Activated T-cell treated with anti-CD3 and anti-CD28 coated beads, Interleukin-2, amount 50 U/mL, for 72 hours (primary cell): ENCODE measurements around the gene LARGE1. TPM values are rescaled to one million over a fixed set of nuclear protein-coding genes. Genes with fewer than 3 reads are reported as not detected.

Experiments
- ATAC-seq, 2 donors: fragments of 150-1000 bp; cut with Tn5 transposase; replicated peaks in 1 of 2; 2 replicates each; pipeline ENCODE4 v1.10.0; 2021; ENCODE audit warnings: moderate library complexity in 2 of 2, mild to moderate bottlenecking in 1 of 2
- DNase-seq, 2 donors: peaks; one replicate each; pipeline ENCODE4 v3.0.0; 2021 to 2022; ENCODE audit warnings: mixed read lengths in 1 of 2
- H3K27ac Mint-ChIP-seq: one replicate; pipeline ENCODE4 v1.8.0; 2022; ENCODE audit warnings: mild to moderate bottlenecking, moderate library complexity, mixed read lengths
- H3K27me3 Mint-ChIP-seq: one replicate; pipeline ENCODE4 v1.8.0; 2022; ENCODE audit warnings: low read depth, mixed read lengths
- H3K36me3 Mint-ChIP-seq, 2 donors: one replicate each; pipeline ENCODE4 v1.8.0; 2022; ENCODE audit warnings: mixed read lengths in 2 of 2, mild to moderate bottlenecking in 1 of 2; ENCODE audit not compliant: insufficient read depth in 2 of 2
- H3K4me1 Mint-ChIP-seq: one replicate; pipeline ENCODE4 v1.8.0; 2022; ENCODE audit warnings: low read depth, mixed read lengths
- H3K4me3 Mint-ChIP-seq, 2 donors: one replicate each; pipeline ENCODE4 v1.8.0; 2022; ENCODE audit warnings: mild to moderate bottlenecking in 2 of 2, mixed read lengths in 2 of 2, moderate library complexity in 2 of 2
- H3K9me3 Mint-ChIP-seq, 2 donors: one replicate each; pipeline ENCODE4 v1.8.0; 2022; ENCODE audit warnings: mixed read lengths in 2 of 2
- total RNA-seq, 2 donors: library from RNA; stranded (reverse); gene quantifications; one replicate each; pipeline ENCODE4 v1.2.3, GENCODE V29; 2022

The LARGE1 gene
- total RNA-seq, 2 donors from 2014 or later = 0.82 to 3.6 TPM

- Mint-ChIP-seq H3K9me3 (peaks cover 0 to 1% of the 10 kb centered on the region in 2 donors), H3K36me3 (no peaks in the 10 kb centered on the region), H3K4me1 (no peaks in the 10 kb centered on the region), H3K4me3 (no peak overlapping the region), H3K27me3 (no peaks in the 10 kb centered on the region), H3K27ac (no peak overlapping the region)
- no peak for ATAC-seq
- no peak for DNase-seq
Measured at GRCh38 chr22:33427461-33427860, 492.8 kb downstream of the LARGE1 start.

GRCh38 chr22:33426451-33426850 lies 493.8 kb downstream of the LARGE1 start:
- no peaks in the 10 kb centered on the region for H3K4me1 Mint-ChIP-seq
- peaks cover 0 to 1% of the 10 kb centered on the region in 2 donors for H3K9me3 Mint-ChIP-seq
- no peak overlapping the region for H3K27ac Mint-ChIP-seq
- H3K36me3 Mint-ChIP-seq = no peaks in the 10 kb centered on the region
- no peaks in the 10 kb centered on the region for H3K27me3 Mint-ChIP-seq
- DNase-seq (no peak), ATAC-seq (no peak)
- no peak overlapping the region for H3K4me3 Mint-ChIP-seq

- Mint-ChIP-seq H3K9me3 (peaks cover 2 to 4% of the 10 kb centered on the region in 2 donors), H3K4me3 (no peak overlapping the region), H3K27me3 (no peaks in the 10 kb centered on the region), H3K36me3 (peaks cover 0 to 2% of the 10 kb centered on the region in 2 donors), H3K27ac (no peak overlapping the region), H3K4me1 (no peaks in the 10 kb centered on the region)
- ATAC-seq (no peak), DNase-seq (no peak)
Measured at GRCh38 chr22:33421859-33422258, 498.4 kb downstream of the LARGE1 start.

- peaks cover 2 to 7% of the 10 kb centered on the region in 2 donors for H3K9me3 Mint-ChIP-seq
- peaks cover 0 to 2% of the 10 kb centered on the region in 2 donors for H3K36me3 Mint-ChIP-seq
Measured at GRCh38 chr22:33418484-33418883, 501.8 kb downstream of the LARGE1 start.

GRCh38 chr22:33415401-33415800 lies 504.9 kb downstream of the LARGE1 start:
- DNase-seq (no peak), ATAC-seq (no peak)
- Mint-ChIP-seq H3K4me3 (no peak overlapping the region), H3K27ac (no peak overlapping the region), H3K27me3 (no peaks in the 10 kb centered on the region), H3K36me3 (peaks cover 0 to 2% of the 10 kb centered on the region in 2 donors), H3K9me3 (peaks cover 4 to 7% of the 10 kb centered on the region in 2 donors), H3K4me1 (no peaks in the 10 kb centered on the region)

More at GRCh38 chr22:33418484-33418883, 501.8 kb downstream of the LARGE1 start:
- no peak overlapping the region for H3K27ac Mint-ChIP-seq
- H3K4me3 Mint-ChIP-seq = no peak overlapping the region
- no peaks in the 10 kb centered on the region for H3K27me3 Mint-ChIP-seq
- ATAC-seq (no peak), DNase-seq (no peak)
- no peaks in the 10 kb centered on the region for H3K4me1 Mint-ChIP-seq

- no peak for ATAC-seq
- H3K4me1 Mint-ChIP-seq = no peaks in the 10 kb centered on the region
Measured at GRCh38 chr22:33409079-33409478, 511.2 kb downstream of the LARGE1 start.

GRCh38 chr22:33405194-33405593 lies 515.1 kb downstream of the LARGE1 start:
- no peak for DNase-seq
- no peak for ATAC-seq

More at GRCh38 chr22:33409079-33409478, 511.2 kb downstream of the LARGE1 start:
- peaks cover 2% of the 10 kb centered on the region in 2 donors for H3K9me3 Mint-ChIP-seq
- no peak overlapping the region for H3K27ac Mint-ChIP-seq
- H3K4me3 Mint-ChIP-seq = no peak overlapping the region
- DNase-seq = no peak
- no peaks in the 10 kb centered on the region for H3K36me3 Mint-ChIP-seq
- no peaks in the 10 kb centered on the region for H3K27me3 Mint-ChIP-seq

GRCh38 chr22:33404723-33405122 lies 515.6 kb downstream of the LARGE1 start:
- no peaks in the 10 kb centered on the region for H3K4me1 Mint-ChIP-seq
- H3K27ac Mint-ChIP-seq = no peak overlapping the region
- no peaks in the 10 kb centered on the region for H3K36me3 Mint-ChIP-seq
- H3K9me3 Mint-ChIP-seq = peaks cover 0 to 5% of the 10 kb centered on the region in 2 donors
- no peak overlapping the region for H3K4me3 Mint-ChIP-seq
- no peak for DNase-seq
- H3K27me3 Mint-ChIP-seq = no peaks in the 10 kb centered on the region
- ATAC-seq = no peak

More at GRCh38 chr22:33405194-33405593, 515.1 kb downstream of the LARGE1 start:
- Mint-ChIP-seq H3K27me3 (no peaks in the 10 kb centered on the region), H3K9me3 (peaks cover 0 to 2% of the 10 kb centered on the region in 2 donors), H3K27ac (no peak overlapping the region), H3K4me1 (no peaks in the 10 kb centered on the region), H3K36me3 (no peaks in the 10 kb centered on the region), H3K4me3 (no peak overlapping the region)

- no peaks in the 10 kb centered on the region for H3K36me3 Mint-ChIP-seq
- ATAC-seq = no peak
- peaks cover 4 to 7% of the 10 kb centered on the region in 2 donors for H3K9me3 Mint-ChIP-seq
Measured at GRCh38 chr22:33402325-33402724, 518.0 kb downstream of the LARGE1 start.

GRCh38 chr22:33401291-33401690 lies 519.0 kb downstream of the LARGE1 start:
- H3K27ac Mint-ChIP-seq = no peak overlapping the region
- no peaks in the 10 kb centered on the region for H3K4me1 Mint-ChIP-seq
- H3K9me3 Mint-ChIP-seq = peaks cover 4 to 7% of the 10 kb centered on the region in 2 donors
- ATAC-seq (no peak), DNase-seq (no peak)
- no peaks in the 10 kb centered on the region for H3K36me3 Mint-ChIP-seq
- no peak overlapping the region for H3K4me3 Mint-ChIP-seq
- H3K27me3 Mint-ChIP-seq = no peaks in the 10 kb centered on the region

More at GRCh38 chr22:33402325-33402724, 518.0 kb downstream of the LARGE1 start:
- Mint-ChIP-seq H3K27me3 (no peaks in the 10 kb centered on the region), H3K27ac (no peak overlapping the region), H3K4me3 (no peak overlapping the region), H3K4me1 (no peaks in the 10 kb centered on the region)
- DNase-seq = no peak

GRCh38 chr22:33400891-33401290 lies 519.4 kb downstream of the LARGE1 start:
- Mint-ChIP-seq H3K27me3 (no peaks in the 10 kb centered on the region), H3K9me3 (peaks cover 4 to 7% of the 10 kb centered on the region in 2 donors), H3K36me3 (no peaks in the 10 kb centered on the region), H3K4me3 (no peak overlapping the region), H3K4me1 (no peaks in the 10 kb centered on the region), H3K27ac (no peak overlapping the region)
- no peak for DNase-seq
- ATAC-seq = no peak

- H3K4me1 Mint-ChIP-seq = no peaks in the 10 kb centered on the region
- H3K27me3 Mint-ChIP-seq = no peaks in the 10 kb centered on the region
- DNase-seq (no peak), ATAC-seq (no peak)
- no peaks in the 10 kb centered on the region for H3K36me3 Mint-ChIP-seq
- no peak overlapping the region for H3K27ac Mint-ChIP-seq
- peaks cover 4 to 7% of the 10 kb centered on the region in 2 donors for H3K9me3 Mint-ChIP-seq
- no peak overlapping the region for H3K4me3 Mint-ChIP-seq
Measured at GRCh38 chr22:33400061-33400840, 520.0 kb downstream of the LARGE1 start.

GRCh38 chr22:33397381-33397907 lies 522.8 kb downstream of the LARGE1 start:
- no peaks in the 10 kb centered on the region for H3K4me1 Mint-ChIP-seq
- H3K9me3 Mint-ChIP-seq = peaks cover 4 to 7% of the 10 kb centered on the region in 2 donors
- DNase-seq (no peak), ATAC-seq (no peak)
- H3K36me3 Mint-ChIP-seq = no peaks in the 10 kb centered on the region
- H3K27ac Mint-ChIP-seq = no peak overlapping the region
- no peak overlapping the region for H3K4me3 Mint-ChIP-seq
- H3K27me3 Mint-ChIP-seq = no peaks in the 10 kb centered on the region
